HG02943 (cell line): Measurements from ENCODE around the gene COL23A1.

ENCODE experiments used
- ATAC-seq: cut with Tn5 transposase; IDR thresholded peaks from one replicate; pipeline ENCODE4 v1.9.1; 2021; ENCODE audit warnings: mild to moderate bottlenecking, low read depth, moderate library complexity; ENCODE audit not compliant: unreplicated experiment

The COL23A1 gene

GRCh38 chr5:178353461-178353860, 236.7 kb downstream of the COL23A1 start:
- ATAC-seq, result no peak

- ATAC-seq, result no peak
These were observed 238.2 kb downstream of the COL23A1 start for GRCh38 chr5:178352035-178352349.

GRCh38 chr5:178351221-178352034, 238.8 kb downstream of the COL23A1 start:
- ATAC-seq, result no peak

- ATAC-seq, result no peak
These were observed 239.6 kb downstream of the COL23A1 start for GRCh38 chr5:178350361-178351220.

- ATAC-seq, result no peak
These were observed 240.4 kb downstream of the COL23A1 start for GRCh38 chr5:178349625-178350353.

- ATAC-seq, result no peak
These were observed 241.1 kb downstream of the COL23A1 start for GRCh38 chr5:178349075-178349511.

- no peak for ATAC-seq
These were observed 241.7 kb downstream of the COL23A1 start for GRCh38 chr5:178348356-178349074.

GRCh38 chr5:178347956-178348355, 242.2 kb downstream of the COL23A1 start:
- ATAC-seq, result no peak

GRCh38 chr5:178346607-178347334, 243.4 kb downstream of the COL23A1 start:
- ATAC-seq, result no peak

- ATAC-seq, result no peak
These were observed 246.9 kb downstream of the COL23A1 start for GRCh38 chr5:178343306-178343705.

GRCh38 chr5:178341851-178342140, 248.4 kb downstream of the COL23A1 start:
- no peak for ATAC-seq

GRCh38 chr5:178341091-178341850, 248.9 kb downstream of the COL23A1 start:
- ATAC-seq, result no peak

- no peak for ATAC-seq
These were observed 249.6 kb downstream of the COL23A1 start for GRCh38 chr5:178340637-178341036.

GRCh38 chr5:178340187-178340586, 250.0 kb downstream of the COL23A1 start:
- ATAC-seq, result no peak

- ATAC-seq, result no peak
These were observed 250.9 kb downstream of the COL23A1 start for GRCh38 chr5:178339272-178339671.

- no peak for ATAC-seq
These were observed 251.4 kb downstream of the COL23A1 start for GRCh38 chr5:178338750-178339144.

GRCh38 chr5:178338126-178338749, 252.0 kb downstream of the COL23A1 start:
- no peak for ATAC-seq

- no peak for ATAC-seq
These were observed 252.9 kb downstream of the COL23A1 start for GRCh38 chr5:178337334-178337741.

- no peak for ATAC-seq
These were observed 253.3 kb downstream of the COL23A1 start for GRCh38 chr5:178336889-178337288.
